GM15510 (cell line): ENCODE data around the gene EIF3B.
A peak's percentile ranks its signal among the peaks of the same experiment; 100 is the strongest.

ENCODE experiments used
- POLR2A ChIP-seq: IDR thresholded peaks from 3 replicates; pipeline ENCODE4 v1.6.1; 2011; ENCODE audit warnings: borderline replicate concordance; ENCODE audit not compliant: insufficient read length; ENCODE audit errors: extremely low read depth

EIF3B gene

DNA sequence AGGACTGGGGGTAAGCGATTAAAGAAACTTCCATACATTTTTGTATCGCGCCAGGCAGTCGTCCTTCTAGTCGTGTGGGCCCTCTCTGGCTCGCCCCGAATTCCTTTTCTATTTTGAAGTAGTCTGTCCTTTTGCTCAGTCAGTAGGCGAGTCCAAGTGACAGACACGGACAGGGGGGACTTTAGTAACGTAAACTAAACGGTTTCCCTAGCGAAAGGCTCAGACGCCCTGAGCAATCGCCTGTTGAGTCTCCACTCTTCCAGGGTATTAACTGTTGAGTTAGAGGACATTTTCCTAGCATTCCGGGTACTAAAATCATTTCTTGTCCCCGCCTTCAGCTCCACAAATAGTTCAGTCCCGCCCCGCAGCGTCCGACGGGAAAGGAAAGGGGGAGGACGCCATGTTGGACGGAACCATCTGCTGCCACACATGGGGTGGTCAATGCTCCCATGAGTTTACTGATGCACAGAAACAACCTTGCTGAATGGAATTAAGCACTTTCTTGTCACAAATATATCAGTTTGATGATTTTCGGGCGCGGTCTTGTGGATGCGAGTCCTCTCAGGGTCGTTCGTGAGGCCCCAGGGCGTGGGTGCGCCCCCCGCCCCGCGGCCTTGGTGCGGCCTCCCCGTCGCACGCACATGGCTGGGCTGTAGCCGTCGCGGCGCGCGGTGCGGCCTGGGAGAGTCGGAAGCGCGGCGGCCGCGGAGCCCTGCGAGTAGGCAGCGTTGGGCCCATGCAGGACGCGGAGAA is at the start of gene EIF3B:
EIF3B (plus strand) TSS at position 642 of the 753 bp plus-strand sequence; CDS start at position 737, 95 bp downstream.
- TF ChIP-seq POLR2A, result peak; percentile 96

- no peak for TF ChIP-seq POLR2A
Measured at GRCh38 chr7:2306688-2307087, 47.9 kb upstream of the EIF3B start.

GRCh38 chr7:2307690-2308107 is 46.9 kb upstream of the EIF3B start:
- peak; percentile 11 for TF ChIP-seq POLR2A

GRCh38 chr7:2309889-2310331 is 44.7 kb upstream of the EIF3B start:
- no peak for TF ChIP-seq POLR2A

- peak; percentile 19 for TF ChIP-seq POLR2A
Measured at GRCh38 chr7:2312267-2312929, 42.2 kb upstream of the EIF3B start.

DNA sequence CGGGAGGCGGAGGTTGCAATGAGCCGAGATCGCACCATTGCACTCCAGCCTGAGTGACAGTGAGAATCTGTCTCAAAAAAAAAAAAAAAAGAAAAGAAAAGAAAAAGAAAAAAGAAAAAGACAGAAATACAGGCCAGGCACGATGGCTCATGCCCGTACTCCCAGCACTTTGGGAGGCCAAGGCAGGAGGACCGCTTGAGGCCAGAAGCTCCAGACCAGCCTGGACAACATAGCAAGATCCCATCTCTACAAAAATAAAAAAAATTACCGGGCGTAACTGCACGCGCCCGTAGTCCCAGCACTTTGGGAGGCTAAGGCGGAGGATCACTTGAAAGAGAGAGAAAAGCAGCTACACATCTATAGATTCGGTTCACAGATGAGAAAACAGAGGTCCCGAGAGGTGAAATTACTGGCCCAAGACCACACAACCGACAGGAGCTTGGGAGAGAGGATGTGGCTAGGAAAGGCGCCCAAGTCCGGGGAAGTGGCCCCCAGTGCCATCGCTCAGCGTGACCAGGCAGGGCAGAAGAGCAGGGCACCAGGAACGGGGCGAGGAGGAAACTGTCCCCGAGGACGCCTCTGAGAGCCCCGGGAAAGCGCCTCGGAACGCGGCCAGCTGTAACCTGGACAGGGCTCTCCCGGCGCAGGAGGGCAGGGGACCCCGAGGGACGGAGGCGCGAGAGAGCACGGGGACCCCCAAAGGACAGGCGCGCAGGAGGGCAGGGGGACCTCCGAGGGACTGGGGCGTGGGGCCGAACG is 41.0 kb upstream of the EIF3B start:
- no peak for TF ChIP-seq POLR2A

GRCh38 chr7:2314209-2314955 is 40.2 kb upstream of the EIF3B start, which contains the start of gene SNX8:
SNX8 (minus strand) TSS chr7:2314441; CDS start chr7:2314421, 20 bp downstream.
- peak; percentile 87 for TF ChIP-seq POLR2A

DNA sequence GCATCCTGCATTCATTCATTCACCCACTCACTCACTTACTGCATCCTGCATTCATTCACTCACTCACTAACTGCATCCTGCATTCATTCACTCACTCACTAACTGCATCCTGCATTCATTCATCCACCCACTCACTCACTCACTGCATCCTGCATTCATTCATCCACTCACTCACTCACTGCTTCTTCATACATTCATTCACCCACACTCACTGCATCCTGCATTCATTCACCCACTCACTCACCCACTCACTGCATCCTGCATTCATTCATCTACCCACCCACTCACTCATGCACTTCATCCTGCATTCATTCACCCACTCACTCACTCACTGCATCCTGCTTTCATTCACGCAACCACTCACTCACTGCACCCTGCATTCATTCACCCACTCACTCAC is 38.8 kb upstream of the EIF3B start:
- no peak for TF ChIP-seq POLR2A

GRCh38 chr7:2316578-2316977 is 38.0 kb upstream of the EIF3B start:
- TF ChIP-seq POLR2A, result no peak

DNA sequence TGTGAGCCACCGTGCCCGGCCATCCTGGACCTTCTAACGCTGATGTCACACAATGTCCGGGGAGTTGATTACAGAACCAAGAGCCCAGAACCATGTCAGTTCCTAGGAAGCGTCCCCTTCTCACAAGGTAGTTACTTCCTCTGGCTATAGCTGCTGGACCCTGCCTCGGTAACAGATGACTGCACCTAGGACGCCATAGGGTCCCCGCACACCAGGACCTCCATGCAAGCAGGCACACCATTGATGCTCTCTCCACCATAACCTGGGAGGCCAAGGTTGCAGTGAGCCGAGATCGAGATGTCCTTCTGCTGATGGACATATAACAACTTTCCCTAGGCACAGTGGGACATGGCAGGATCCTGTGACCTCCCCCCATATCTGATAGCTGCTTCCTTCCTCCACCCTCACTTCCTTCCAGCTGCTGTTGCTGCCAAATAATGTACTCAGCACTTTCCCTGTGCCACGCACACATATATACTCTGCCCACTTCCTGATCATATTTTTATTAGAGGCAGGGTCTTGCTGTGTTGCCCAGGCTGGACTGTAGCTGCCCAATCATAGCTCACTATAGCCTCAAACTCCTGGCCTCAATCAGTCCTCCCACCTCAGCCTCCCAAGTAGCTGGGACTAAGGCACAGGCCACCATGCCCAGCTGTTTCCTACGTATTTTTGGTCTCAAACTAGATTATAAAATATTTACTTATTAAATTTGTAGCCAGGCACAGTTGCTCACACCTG is 36.9 kb upstream of the EIF3B start:
- no peak for TF ChIP-seq POLR2A

GRCh38 chr7:2321020-2321419 is 33.6 kb upstream of the EIF3B start:
- TF ChIP-seq POLR2A, result no peak

DNA sequence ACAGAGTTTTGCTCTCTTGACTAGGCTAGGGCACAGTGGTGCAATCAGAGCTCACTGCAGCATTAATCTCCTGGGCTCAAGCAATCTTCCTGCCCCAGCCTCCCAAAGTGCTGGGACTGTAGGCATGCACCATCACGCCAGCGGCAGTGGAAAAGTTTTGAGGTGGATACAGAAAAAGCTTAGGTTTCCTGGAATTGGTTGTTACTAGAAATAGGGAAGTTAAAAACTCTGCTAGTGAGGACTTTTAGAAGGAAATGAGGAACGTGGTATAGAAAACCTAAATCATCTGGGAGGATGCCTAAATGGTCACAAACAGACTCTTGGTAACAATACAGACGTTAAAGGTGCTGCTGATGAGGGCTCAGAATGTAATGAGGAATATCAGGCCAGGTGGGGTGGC is 29.5 kb upstream of the EIF3B start:
- no peak for TF ChIP-seq POLR2A

GRCh38 chr7:2326951-2327350 is 27.7 kb upstream of the EIF3B start:
- TF ChIP-seq POLR2A, result no peak

GRCh38 chr7:2330493-2330892 is 24.1 kb upstream of the EIF3B start:
- no peak for TF ChIP-seq POLR2A
